Epithelial cell of proximal tubule (primary cell): ENCODE results near the gene LGALS16. TPM values are rescaled to one million over a fixed set of nuclear protein-coding genes. Genes with fewer than 3 reads are reported as not detected.

Experiments used
- DNase-seq: peaks from one replicate; pipeline ENCODE4 v3.0.0-alpha.2; 2011; ENCODE audit warnings: low read depth
- H3K4me3 ChIP-seq: 2 replicates; pipeline ENCODE4 v1.5.1; 2011; ENCODE audit warnings: low read depth, mild to moderate bottlenecking, low read length
- CTCF ChIP-seq: conservative IDR thresholded peaks from 2 replicates; pipeline ENCODE4 v1.5.1; 2012; ENCODE audit warnings: low read depth, mild to moderate bottlenecking, low read length
- total RNA-seq: library from RNA; depleted of rRNA; stranded (reverse); fragments of >200 nt; gene quantifications from 2 replicates; pipeline ENCODE4 v1.2.3, GENCODE V29; 2015

The LGALS16 gene
- total RNA-seq, 1 donor from 2014 or later: not detected

GRCh38 chr19:39676004-39676403 lies 20.3 kb downstream of the LGALS16 start:
- H3K4me3 ChIP-seq: no peak overlapping the region
- no peak for TF ChIP-seq CTCF
- no peak for DNase-seq

DNA sequence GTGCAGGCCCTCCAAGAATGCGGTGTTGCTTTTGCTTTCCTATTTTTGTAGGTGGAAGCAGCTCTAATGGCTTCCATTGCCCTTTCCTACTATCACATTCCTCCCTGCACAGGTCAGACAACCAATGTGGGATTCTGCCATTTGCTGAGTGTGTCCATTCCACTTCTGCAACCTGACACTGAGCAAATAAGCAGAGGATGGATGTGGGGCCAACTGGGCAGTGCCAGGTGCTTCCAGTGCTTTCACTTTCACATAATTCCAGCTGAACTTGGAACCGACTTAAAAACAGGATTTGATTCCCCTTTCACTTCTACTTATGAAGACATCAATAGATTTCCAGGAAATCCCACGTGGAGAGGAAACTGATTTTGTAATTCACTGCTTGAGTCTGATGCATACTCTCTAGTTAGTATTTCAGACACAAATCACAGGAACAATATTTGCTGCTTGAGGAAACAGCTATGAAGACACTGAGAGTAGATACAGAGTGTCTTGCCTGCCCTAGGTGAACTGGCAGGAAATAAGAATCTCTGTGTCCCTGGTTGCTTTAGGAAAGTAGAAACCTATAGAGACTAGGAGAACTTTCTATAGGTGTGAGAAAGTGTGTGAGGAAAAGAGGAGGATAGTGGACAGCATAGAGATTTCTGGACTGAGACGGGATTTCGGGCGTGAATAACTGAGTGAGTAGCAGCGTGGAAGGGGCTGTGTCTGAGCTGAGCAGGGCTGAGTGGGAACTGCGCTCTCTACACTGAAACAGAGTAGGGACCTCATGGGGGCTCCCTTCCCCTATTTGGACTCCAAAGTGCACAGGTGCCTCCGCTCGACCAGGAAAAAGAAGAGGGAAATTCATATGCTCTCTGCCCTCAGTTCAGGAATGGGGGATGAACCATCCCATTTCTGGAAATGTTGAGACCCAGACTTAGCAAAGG lies 22.5 kb downstream of the LGALS16 start:
- H3K4me3 ChIP-seq: peak overlapping the region; percentile 6
- no peak for TF ChIP-seq CTCF
- DNase-seq: no peak

GRCh38 chr19:39679056-39679790 lies 23.5 kb downstream of the LGALS16 start:
- H3K4me3 ChIP-seq: no peak overlapping the region
- TF ChIP-seq CTCF: no peak
- no peak for DNase-seq

- TF ChIP-seq CTCF: no peak
- DNase-seq: no peak
- no peak overlapping the region for H3K4me3 ChIP-seq
Observed at GRCh38 chr19:39679791-39680168, 24.1 kb downstream of the LGALS16 start.

GRCh38 chr19:39680593-39680992 lies 24.9 kb downstream of the LGALS16 start:
- no peak overlapping the region for H3K4me3 ChIP-seq
- no peak for DNase-seq
- no peak for TF ChIP-seq CTCF

DNA sequence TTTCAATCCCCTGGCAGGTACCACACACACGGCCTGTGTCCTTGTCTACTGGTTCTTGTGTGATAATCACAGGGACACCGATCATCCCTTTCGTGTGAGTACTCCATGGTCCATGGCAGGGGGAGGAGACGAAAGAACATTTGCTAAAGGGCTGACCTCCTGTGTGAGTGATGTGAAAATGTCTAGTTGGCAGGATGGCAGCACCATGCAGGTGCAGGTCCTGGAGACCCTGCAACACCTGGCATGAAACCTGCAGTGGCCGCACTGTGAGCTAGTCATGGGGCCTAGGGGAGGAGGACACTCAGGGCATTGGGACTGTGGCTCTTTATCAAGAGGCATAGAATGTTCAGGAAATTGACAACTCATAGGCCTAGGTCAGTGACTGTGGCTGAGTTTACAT lies 25.7 kb downstream of the LGALS16 start:
- no peak overlapping the region for H3K4me3 ChIP-seq
- no peak for TF ChIP-seq CTCF
- no peak for DNase-seq
